ENCODE data around the gene ART3. TPM values are rescaled to one million over a fixed set of nuclear protein-coding genes. Genes with fewer than 3 reads are reported as not detected.

ART3 gene
- total RNA-seq, 2 donors from 2014 or later: 0.92 TPM; not detected in 1

- H3K4me1 ChIP-seq (ENCODE audit: control insufficient read depth, insufficient read depth, low read length): no peaks in the 10 kb centered on the region
- no peak overlapping the region for H3K4me3 Mint-ChIP-seq
- H3K9me3 Mint-ChIP-seq: no peaks in the 10 kb centered on the region
- no peak overlapping the region for H3K27ac Mint-ChIP-seq
- H3K36me3 Mint-ChIP-seq (ENCODE audit: low read depth): peaks cover 46% of the 10 kb centered on the region
- H3K36me3 ChIP-seq (ENCODE audit: control insufficient read depth, insufficient read depth, low read length): peaks cover 48% of the 10 kb centered on the region
- H3K27me3 ChIP-seq (ENCODE audit: control insufficient read depth, insufficient read depth, low read length, poor library complexity, severe bottlenecking): no peaks in the 10 kb centered on the region
- TF ChIP-seq CTCF (conservative IDR thresholded peaks at IDR 0.05): no peak
- no peak overlapping the region for H3K9ac ChIP-seq (ENCODE audit: extremely low read depth, low read length, poor library complexity, severe bottlenecking)
- DNase-seq: no peak
- H3K4me1 Mint-ChIP-seq: peaks cover 16% of the 10 kb centered on the region
- no peak overlapping the region for H3K27ac ChIP-seq (ENCODE audit: low read depth, low read length)
- H3K4me3 ChIP-seq (ENCODE audit: low read length): no peak overlapping the region
- H3K27me3 Mint-ChIP-seq (ENCODE audit: insufficient read depth): no peaks in the 10 kb centered on the region
- no peaks in the 10 kb centered on the region for H3K9me3 ChIP-seq (ENCODE audit: control insufficient read depth, low read length)
Observed at GRCh38 chr4:76144546-76144945, 70.0 kb downstream of the ART3 start.

- peak overlapping the region; percentile 91 for H3K27ac ChIP-seq (ENCODE audit: low read depth, low read length)
- H3K9ac ChIP-seq (ENCODE audit: extremely low read depth, low read length, poor library complexity, severe bottlenecking): peak overlapping the region; percentile 98
- H3K4me3 ChIP-seq (ENCODE audit: low read length): peak overlapping the region; percentile 100
- TF ChIP-seq CTCF (conservative IDR thresholded peaks at IDR 0.05): no peak
- no peaks in the 10 kb centered on the region for H3K27me3 ChIP-seq (ENCODE audit: control insufficient read depth, insufficient read depth, low read length, poor library complexity, severe bottlenecking)
- 0 to 2% methylated on average over 12 to 31 of the region's 31 CpGs for WGBS, 2 experiments (ENCODE audit: insufficient coverage in 1 of 2, insufficient read length in 1 of 2)
- H3K36me3 Mint-ChIP-seq (ENCODE audit: low read depth): peaks cover 20% of the 10 kb centered on the region
- no peaks in the 10 kb centered on the region for H3K4me1 ChIP-seq (ENCODE audit: control insufficient read depth, insufficient read depth, low read length)
- peak overlapping the region; percentile 94 for H3K27ac Mint-ChIP-seq
- H3K4me3 Mint-ChIP-seq: peak overlapping the region; percentile 92
- H3K9me3 ChIP-seq (ENCODE audit: control insufficient read depth, low read length): no peaks in the 10 kb centered on the region
- H3K27me3 Mint-ChIP-seq (ENCODE audit: insufficient read depth): no peaks in the 10 kb centered on the region
- H3K36me3 ChIP-seq (ENCODE audit: control insufficient read depth, insufficient read depth, low read length): peaks cover 18% of the 10 kb centered on the region
- no peaks in the 10 kb centered on the region for H3K9me3 Mint-ChIP-seq
- DNase-seq: peak; percentile 99
- peaks cover 23% of the 10 kb centered on the region for H3K4me1 Mint-ChIP-seq
Observed at GRCh38 chr4:76147454-76148141, 73.1 kb downstream of the ART3 start.

GRCh38 chr4:76148142-76148865 lies 73.8 kb downstream of the ART3 start, which contains the start of gene NUP54:
Gene NUP54, minus strand, starts transcription at chr4:76148397. Its CDS starts 23 bp downstream, at chr4:76148374.
- Histone ChIP-seq H3K4me1 (ENCODE audit: control insufficient read depth, insufficient read depth, low read length) (no peaks in the 10 kb centered on the region), H3K9ac (ENCODE audit: extremely low read depth, low read length, poor library complexity, severe bottlenecking) (peak within 1 kb of the TSS; percentile 98), H3K27me3 (ENCODE audit: control insufficient read depth, insufficient read depth, low read length, poor library complexity, severe bottlenecking) (no peaks in the 10 kb centered on the region), H3K27ac (ENCODE audit: low read depth, low read length) (peak within 1 kb of the TSS; percentile 91), H3K36me3 (ENCODE audit: control insufficient read depth, insufficient read depth, low read length) (peaks cover 13% of the 10 kb centered on the region), H3K4me3 (ENCODE audit: low read length) (peak within 1 kb of the TSS; percentile 100), H3K9me3 (ENCODE audit: control insufficient read depth, low read length) (no peaks in the 10 kb centered on the region)
- peaks cover 23% of the 10 kb centered on the region for H3K4me1 Mint-ChIP-seq
- peaks cover 14% of the 10 kb centered on the region for H3K36me3 Mint-ChIP-seq (ENCODE audit: low read depth)
- no peaks in the 10 kb centered on the region for H3K9me3 Mint-ChIP-seq
- peak within 1 kb of the TSS; percentile 92 for H3K4me3 Mint-ChIP-seq
- TF ChIP-seq CTCF (conservative IDR thresholded peaks at IDR 0.05): no peak
- peak within 1 kb of the TSS; percentile 94 for H3K27ac Mint-ChIP-seq
- WGBS, 2 experiments (ENCODE audit: insufficient coverage in 1 of 2, insufficient read length in 1 of 2): 0% methylated on average over 7 to 47 of the region's 47 CpGs
- no peaks in the 10 kb centered on the region for H3K27me3 Mint-ChIP-seq (ENCODE audit: insufficient read depth)
- DNase-seq: peak; percentile 98

Measured in endodermal cell (in vitro differentiated cells).